Measurements from ENCODE around the gene HPS3. TPM values are rescaled to one million over a fixed set of nuclear protein-coding genes. Genes with fewer than 3 reads are reported as not detected.

Gene HPS3
- total and polyA plus RNA-seq, 4 donors: 4.4 to 9.9 (median 7.7) TPM

GRCh38 chr3:149089395-149089794, 40.0 kb upstream of the HPS3 start:
- H3K4me3 ChIP-seq (ENCODE audit: low read depth in 1 of 3, low read length in 3 of 3): no peak overlapping the region
- no peak for DNase-seq (ENCODE audit: low spot score)
- 81% methylated on average over 3 of the region's 3 CpGs for WGBS
- no peak overlapping the region for H3K27ac ChIP-seq (ENCODE audit: low read depth in 1 of 2, low read length in 2 of 2)
- H3K27me3 ChIP-seq (ENCODE audit: control insufficient read depth in 4 of 4, insufficient read depth in 4 of 4, low read length in 3 of 4): no peaks in the 10 kb centered on the region
- no peak for TF ChIP-seq GABPA (IDR thresholded peaks at IDR 0.05 in 1 of 2, conservative IDR thresholded peaks at IDR 0.05 in 1 of 2)
- TF ChIP-seq, protein P1, sequence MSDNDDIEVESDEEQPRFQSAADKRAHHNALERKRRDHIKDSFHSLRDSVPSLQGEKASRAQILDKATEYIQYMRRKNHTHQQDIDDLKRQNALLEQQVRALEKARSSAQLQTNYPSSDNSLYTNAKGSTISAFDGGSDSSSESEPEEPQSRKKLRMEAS (IDR thresholded peaks at IDR 0.05): no peak
- TF ChIP-seq NR2F2 (IDR thresholded peaks at IDR 0.05): no peak
- TF ChIP-seq EGR1 (IDR thresholded peaks at IDR 0.05; ENCODE audit: low read depth in 2 of 2): no peak
- TF ChIP-seq RXRA (IDR thresholded peaks at IDR 0.05): no peak
- TF ChIP-seq SP1 (IDR thresholded peaks at IDR 0.05): no peak
- TF ChIP-seq, protein P2, sequence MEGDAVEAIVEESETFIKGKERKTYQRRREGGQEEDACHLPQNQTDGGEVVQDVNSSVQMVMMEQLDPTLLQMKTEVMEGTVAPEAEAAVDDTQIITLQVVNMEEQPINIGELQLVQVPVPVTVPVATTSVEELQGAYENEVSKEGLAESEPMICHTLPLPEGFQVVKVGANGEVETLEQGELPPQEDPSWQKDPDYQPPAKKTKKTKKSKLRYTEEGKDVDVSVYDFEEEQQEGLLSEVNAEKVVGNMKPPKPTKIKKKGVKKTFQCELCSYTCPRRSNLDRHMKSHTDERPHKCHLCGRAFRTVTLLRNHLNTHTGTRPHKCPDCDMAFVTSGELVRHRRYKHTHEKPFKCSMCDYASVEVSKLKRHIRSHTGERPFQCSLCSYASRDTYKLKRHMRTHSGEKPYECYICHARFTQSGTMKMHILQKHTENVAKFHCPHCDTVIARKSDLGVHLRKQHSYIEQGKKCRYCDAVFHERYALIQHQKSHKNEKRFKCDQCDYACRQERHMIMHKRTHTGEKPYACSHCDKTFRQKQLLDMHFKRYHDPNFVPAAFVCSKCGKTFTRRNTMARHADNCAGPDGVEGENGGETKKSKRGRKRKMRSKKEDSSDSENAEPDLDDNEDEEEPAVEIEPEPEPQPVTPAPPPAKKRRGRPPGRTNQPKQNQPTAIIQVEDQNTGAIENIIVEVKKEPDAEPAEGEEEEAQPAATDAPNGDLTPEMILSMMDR (IDR thresholded peaks at IDR 0.05; ENCODE audit: low read depth, low read length, missing input control): no peak
- TF ChIP-seq FOXA2 (IDR thresholded peaks at IDR 0.05): no peak
- H3K36me3 ChIP-seq (ENCODE audit: control insufficient read depth in 4 of 4, insufficient read depth in 3 of 4, low read depth in 1 of 4, low read length in 3 of 4): no peaks in the 10 kb centered on the region
- H3K9me3 ChIP-seq (ENCODE audit: control insufficient read depth in 4 of 4, low read length in 3 of 4): no peaks in the 10 kb centered on the region
- peaks cover 2 to 10% (median 6%) of the 10 kb centered on the region in 4 donors for H3K4me1 ChIP-seq (ENCODE audit: control insufficient read depth in 4 of 4, insufficient read depth in 4 of 4, low read length in 3 of 4)
- H3K9ac ChIP-seq (ENCODE audit: low read depth in 1 of 2, low read length in 2 of 2): no peak overlapping the region

- peaks cover 0 to 8% (median 5%) of the 10 kb centered on the region in 4 donors for H3K4me1 ChIP-seq (ENCODE audit: control insufficient read depth in 4 of 4, insufficient read depth in 4 of 4, low read length in 3 of 4)
- 93% methylated on average over 1 of the region's 1 CpG for WGBS
- TF ChIP-seq, protein P1 (IDR thresholded peaks at IDR 0.05): no peak
- TF ChIP-seq, protein P2 (IDR thresholded peaks at IDR 0.05; ENCODE audit: low read depth, low read length, missing input control): no peak
- TF ChIP-seq REST (IDR thresholded peaks at IDR 0.05): no peak
- TF ChIP-seq, protein P3, sequence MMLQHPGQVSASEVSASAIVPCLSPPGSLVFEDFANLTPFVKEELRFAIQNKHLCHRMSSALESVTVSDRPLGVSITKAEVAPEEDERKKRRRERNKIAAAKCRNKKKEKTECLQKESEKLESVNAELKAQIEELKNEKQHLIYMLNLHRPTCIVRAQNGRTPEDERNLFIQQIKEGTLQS (IDR thresholded peaks at IDR 0.05): no peak
- TF ChIP-seq FOXA1 (IDR thresholded peaks at IDR 0.05): no peak
- no peak for TF ChIP-seq RXRA (IDR thresholded peaks at IDR 0.05)
- TF ChIP-seq, protein P4, sequence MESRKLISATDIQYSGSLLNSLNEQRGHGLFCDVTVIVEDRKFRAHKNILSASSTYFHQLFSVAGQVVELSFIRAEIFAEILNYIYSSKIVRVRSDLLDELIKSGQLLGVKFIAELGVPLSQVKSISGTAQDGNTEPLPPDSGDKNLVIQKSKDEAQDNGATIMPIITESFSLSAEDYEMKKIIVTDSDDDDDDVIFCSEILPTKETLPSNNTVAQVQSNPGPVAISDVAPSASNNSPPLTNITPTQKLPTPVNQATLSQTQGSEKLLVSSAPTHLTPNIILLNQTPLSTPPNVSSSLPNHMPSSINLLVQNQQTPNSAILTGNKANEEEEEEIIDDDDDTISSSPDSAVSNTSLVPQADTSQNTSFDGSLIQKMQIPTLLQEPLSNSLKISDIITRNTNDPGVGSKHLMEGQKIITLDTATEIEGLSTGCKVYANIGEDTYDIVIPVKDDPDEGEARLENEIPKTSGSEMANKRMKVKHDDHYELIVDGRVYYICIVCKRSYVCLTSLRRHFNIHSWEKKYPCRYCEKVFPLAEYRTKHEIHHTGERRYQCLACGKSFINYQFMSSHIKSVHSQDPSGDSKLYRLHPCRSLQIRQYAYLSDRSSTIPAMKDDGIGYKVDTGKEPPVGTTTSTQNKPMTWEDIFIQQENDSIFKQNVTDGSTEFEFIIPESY (IDR thresholded peaks at IDR 0.05): no peak
- TF ChIP-seq HNF4A (conservative IDR thresholded peaks at IDR 0.05): no peak
- no peak for TF ChIP-seq FOXA2 (IDR thresholded peaks at IDR 0.05)
- no peaks in the 10 kb centered on the region for H3K36me3 ChIP-seq (ENCODE audit: control insufficient read depth in 4 of 4, insufficient read depth in 3 of 4, low read depth in 1 of 4, low read length in 3 of 4)
- no peaks in the 10 kb centered on the region for H3K27me3 ChIP-seq (ENCODE audit: control insufficient read depth in 4 of 4, insufficient read depth in 4 of 4, low read length in 3 of 4)
- H3K27ac ChIP-seq (ENCODE audit: low read depth in 1 of 2, low read length in 2 of 2): no peak overlapping the region
- no peak overlapping the region for H3K4me3 ChIP-seq (ENCODE audit: low read depth in 1 of 3, low read length in 3 of 3)
- no peaks in the 10 kb centered on the region for H3K9me3 ChIP-seq (ENCODE audit: control insufficient read depth in 4 of 4, low read length in 3 of 4)
- DNase-seq (ENCODE audit: low spot score): no peak
- no peak overlapping the region for H3K9ac ChIP-seq (ENCODE audit: low read depth in 1 of 2, low read length in 2 of 2)
Measured at GRCh38 chr3:149090461-149090860, 39.0 kb upstream of the HPS3 start.
